Measurements from ENCODE around the gene STK16. TPM values are rescaled to one million over a fixed set of nuclear protein-coding genes. Genes with fewer than 3 reads are reported as not detected.

STK16 gene
- total RNA-seq, 1 experiment from 2014 or later: 21.6 TPM

DNA sequence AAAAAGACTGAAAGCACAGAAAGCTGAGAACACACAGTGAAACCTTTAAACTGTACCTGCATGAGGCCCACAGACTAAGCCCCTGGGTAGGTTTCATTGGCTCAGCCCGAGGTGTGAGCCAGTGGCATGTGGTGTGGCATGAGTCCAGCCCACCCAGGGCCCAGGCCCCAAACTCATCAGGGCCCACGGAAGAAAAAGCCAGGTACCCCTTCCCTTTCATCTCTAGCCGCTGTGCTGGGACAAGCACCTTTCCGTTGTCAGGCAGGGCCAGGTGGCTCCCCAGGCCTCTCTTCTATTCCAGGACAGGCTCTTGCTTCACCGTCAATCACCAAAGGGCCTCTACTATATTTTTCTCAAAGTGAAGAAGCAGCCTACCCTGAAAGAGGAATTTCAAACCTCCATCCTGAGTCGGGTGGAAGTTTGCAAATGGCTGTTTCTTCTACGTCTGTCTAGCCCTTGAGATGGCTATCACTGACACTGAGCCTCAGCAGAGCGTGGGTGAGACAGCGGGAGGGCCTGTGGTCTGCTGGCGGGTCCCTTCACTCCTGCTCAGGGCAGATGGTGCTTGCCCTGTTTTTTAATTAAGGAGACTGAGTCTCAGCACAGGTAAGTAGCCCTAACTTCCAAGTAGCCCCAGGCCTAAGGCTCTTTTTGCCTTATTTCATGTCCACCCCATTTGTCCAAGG lies 42.4 kb downstream of the STK16 start:
- Histone ChIP-seq H3K9ac (ENCODE audit: extremely low read depth, insufficient read length, low read length) (no peak overlapping the region), H3K18ac (ENCODE audit: insufficient read length, low read depth, low read length) (no peak overlapping the region), H4K20me1 (ENCODE audit: control insufficient read depth, insufficient read depth, insufficient read length) (no peaks in the 10 kb centered on the region), H3K23me2 (ENCODE audit: insufficient read length, low read depth, low read length, poor library complexity, severe bottlenecking) (no peaks in the 10 kb centered on the region), H3K79me1 (ENCODE audit: insufficient read depth, low read depth, low read length, poor library complexity, severe bottlenecking) (no peaks in the 10 kb centered on the region), H2BK15ac (ENCODE audit: low read depth, low read length) (no peak overlapping the region), H2BK120ac (ENCODE audit: low read depth, low read length, poor library complexity, severe bottlenecking) (no peak overlapping the region), H3K27ac (ENCODE audit: insufficient read length, low read depth, low read length) (no peak overlapping the region), H3K4me1 (ENCODE audit: insufficient read depth, low read length) (no peaks in the 10 kb centered on the region; the same call in 1 of the 2 replicates), H3K23ac (ENCODE audit: insufficient read length, low read depth, low read length) (no peak overlapping the region), H2AK5ac (ENCODE audit: insufficient read length, low read length) (no peak overlapping the region), H3K79me2 (ENCODE audit: insufficient read depth, low read length) (no peaks in the 10 kb centered on the region), H2AFZ (ENCODE audit: low read length) (no peak overlapping the region), H4K91ac (ENCODE audit: insufficient read length, low read depth, low read length) (no peak overlapping the region), H3K4me2 (ENCODE audit: insufficient read depth, insufficient read length, low read length) (no peak overlapping the region), H4K8ac (replicated peaks; ENCODE audit: insufficient read length, low read depth, low read length) (no peak overlapping the region), H4K5ac (ENCODE audit: insufficient read length, low read depth, low read length) (no peak overlapping the region), H3K4ac (ENCODE audit: low read depth, low read length) (no peak overlapping the region), H2BK5ac (ENCODE audit: insufficient read length, low read length) (no peak overlapping the region), H3K56ac (ENCODE audit: insufficient read length, low read depth, low read length) (no peak overlapping the region), H3K27me3 (ENCODE audit: insufficient read depth, low read length) (no peaks in the 10 kb centered on the region), H2BK12ac (ENCODE audit: insufficient read length, low read depth, low read length) (no peak overlapping the region), H2BK20ac (ENCODE audit: low read depth, low read length, poor library complexity, severe bottlenecking) (no peak overlapping the region), H3T11ph (ENCODE audit: low read length) (no peak overlapping the region), H3K9me3 (ENCODE audit: control insufficient read depth, low read depth, low read length) (no peaks in the 10 kb centered on the region), H3K14ac (ENCODE audit: insufficient read depth, low read length) (no peak overlapping the region)
- Mint-ChIP-seq H3K4me1 (peaks cover 7 to 12% of the 10 kb centered on the region in 2 experiments), H3K27me3 (ENCODE audit: low read depth) (peaks cover 10% of the 10 kb centered on the region), H3K9me3 (peaks cover under 1% of the 10 kb centered on the region in 2 experiments; a peak in 1 of 5 replicates), H3K36me3 (ENCODE audit: insufficient read depth in 1 of 3, low read depth in 3 of 3) (peaks cover 0 to 14% (median 7%) of the 10 kb centered on the region in 3 experiments; a peak in 6 of 7 replicates), H3K4me3 (no peak overlapping the region), H3K27ac (peak overlapping the region in 1 of 3 experiments; percentile 87; a peak in 2 of 7 replicates)
- no CpG with 5 or more reads among the region's 10 CpGs for WGBS (ENCODE audit: extremely low coverage, insufficient read length, low lambda C conversion rate)
- DNase-seq: no peak
- TF ChIP-seq, protein P1, sequence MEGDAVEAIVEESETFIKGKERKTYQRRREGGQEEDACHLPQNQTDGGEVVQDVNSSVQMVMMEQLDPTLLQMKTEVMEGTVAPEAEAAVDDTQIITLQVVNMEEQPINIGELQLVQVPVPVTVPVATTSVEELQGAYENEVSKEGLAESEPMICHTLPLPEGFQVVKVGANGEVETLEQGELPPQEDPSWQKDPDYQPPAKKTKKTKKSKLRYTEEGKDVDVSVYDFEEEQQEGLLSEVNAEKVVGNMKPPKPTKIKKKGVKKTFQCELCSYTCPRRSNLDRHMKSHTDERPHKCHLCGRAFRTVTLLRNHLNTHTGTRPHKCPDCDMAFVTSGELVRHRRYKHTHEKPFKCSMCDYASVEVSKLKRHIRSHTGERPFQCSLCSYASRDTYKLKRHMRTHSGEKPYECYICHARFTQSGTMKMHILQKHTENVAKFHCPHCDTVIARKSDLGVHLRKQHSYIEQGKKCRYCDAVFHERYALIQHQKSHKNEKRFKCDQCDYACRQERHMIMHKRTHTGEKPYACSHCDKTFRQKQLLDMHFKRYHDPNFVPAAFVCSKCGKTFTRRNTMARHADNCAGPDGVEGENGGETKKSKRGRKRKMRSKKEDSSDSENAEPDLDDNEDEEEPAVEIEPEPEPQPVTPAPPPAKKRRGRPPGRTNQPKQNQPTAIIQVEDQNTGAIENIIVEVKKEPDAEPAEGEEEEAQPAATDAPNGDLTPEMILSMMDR (conservative IDR thresholded peaks at IDR 0.05): no peak
